ENCODE measurements around the gene SPATA7.

Gene SPATA7

GRCh38 chr14:88385212-88386101 lies at the start of gene SPATA7:
Gene SPATA7 (plus strand): TSS chr14:88385657. CDS start chr14:88385819, 162 bp downstream.
- peak within 1 kb of the TSS; percentile 74 for H3K4me3 ChIP-seq (replicated peaks; ENCODE audit: low read depth, low read length)
- TF ChIP-seq CTCF (IDR thresholded peaks at IDR 0.05; ENCODE audit: insufficient read depth, low read length, poor library complexity, severe bottlenecking) = peak; percentile 9
- DNase-seq (ENCODE audit: extremely low read depth, insufficient read length) = peak; percentile 85

GRCh38 chr14:88340357-88340756 lies 45.1 kb upstream of the SPATA7 start:
- Histone ChIP-seq H3K4me3 (replicated peaks; ENCODE audit: low read depth, low read length) (no peak overlapping the region), H3K27me3 (replicated peaks; ENCODE audit: control insufficient read depth, insufficient read depth, low read length) (no peaks in the 10 kb centered on the region), H3K36me3 (ENCODE audit: control insufficient read depth, insufficient read depth, low read length) (no peaks in the 10 kb centered on the region)
- no peak for DNase-seq (ENCODE audit: extremely low read depth, insufficient read length)
- no peak for TF ChIP-seq CTCF (IDR thresholded peaks at IDR 0.05; ENCODE audit: insufficient read depth, low read length, poor library complexity, severe bottlenecking)

More at GRCh38 chr14:88385212-88386101, at the start of gene SPATA7:
- no peaks in the 10 kb centered on the region for H3K36me3 ChIP-seq (ENCODE audit: control insufficient read depth, insufficient read depth, low read length)
- no peaks in the 10 kb centered on the region for H3K27me3 ChIP-seq (replicated peaks; ENCODE audit: control insufficient read depth, insufficient read depth, low read length)

- H3K36me3 ChIP-seq (ENCODE audit: control insufficient read depth, insufficient read depth, low read length) = no peaks in the 10 kb centered on the region
- no peak overlapping the region for H3K4me3 ChIP-seq (replicated peaks; ENCODE audit: low read depth, low read length)
- no peak for TF ChIP-seq CTCF (IDR thresholded peaks at IDR 0.05; ENCODE audit: insufficient read depth, low read length, poor library complexity, severe bottlenecking)
- no peaks in the 10 kb centered on the region for H3K27me3 ChIP-seq (replicated peaks; ENCODE audit: control insufficient read depth, insufficient read depth, low read length)
- DNase-seq (ENCODE audit: extremely low read depth, insufficient read length) = no peak
These were observed 42.5 kb upstream of the SPATA7 start for GRCh38 chr14:88342980-88343379.

GRCh38 chr14:88346048-88346639 lies 39.3 kb upstream of the SPATA7 start:
- H3K27me3 ChIP-seq (replicated peaks; ENCODE audit: control insufficient read depth, insufficient read depth, low read length) = no peaks in the 10 kb centered on the region
- H3K4me3 ChIP-seq (replicated peaks; ENCODE audit: low read depth, low read length) = no peak overlapping the region
- no peak for DNase-seq (ENCODE audit: extremely low read depth, insufficient read length)
- no peaks in the 10 kb centered on the region for H3K36me3 ChIP-seq (ENCODE audit: control insufficient read depth, insufficient read depth, low read length)
- no peak for TF ChIP-seq CTCF (IDR thresholded peaks at IDR 0.05; ENCODE audit: insufficient read depth, low read length, poor library complexity, severe bottlenecking)

GRCh38 chr14:88348546-88348945 lies 36.9 kb upstream of the SPATA7 start:
- TF ChIP-seq CTCF (IDR thresholded peaks at IDR 0.05; ENCODE audit: insufficient read depth, low read length, poor library complexity, severe bottlenecking) = no peak
- DNase-seq (ENCODE audit: extremely low read depth, insufficient read length) = no peak
- H3K4me3 ChIP-seq (replicated peaks; ENCODE audit: low read depth, low read length) = no peak overlapping the region
- H3K27me3 ChIP-seq (replicated peaks; ENCODE audit: control insufficient read depth, insufficient read depth, low read length) = no peaks in the 10 kb centered on the region
- no peaks in the 10 kb centered on the region for H3K36me3 ChIP-seq (ENCODE audit: control insufficient read depth, insufficient read depth, low read length)

Data from GM06990 (cell line).